NCI-H460 (cell line): ENCODE data around the gene MCM6. TPM values are rescaled to one million over a fixed set of nuclear protein-coding genes. Genes with fewer than 3 reads are reported as not detected.

ENCODE experiments used
- DNase-seq: peaks from one replicate; pipeline ENCODE4 v3.0.0-alpha.2; 2016; ENCODE audit warnings: low read depth; ENCODE audit errors: extremely low read depth
- total RNA-seq: library from RNA; depleted of rRNA; stranded (reverse); fragments of >200 nt; shearing (Covaris generic); gene quantifications from 2 replicates; pipeline ENCODE4 v1.2.3, GENCODE V29; 2014

The MCM6 gene
- total RNA-seq, 1 experiment from 2014 or later = 20.9 TPM

GRCh38 chr2:135870571-135870970 is 5.7 kb downstream of the MCM6 start:
- DNase-seq = no peak

DNA sequence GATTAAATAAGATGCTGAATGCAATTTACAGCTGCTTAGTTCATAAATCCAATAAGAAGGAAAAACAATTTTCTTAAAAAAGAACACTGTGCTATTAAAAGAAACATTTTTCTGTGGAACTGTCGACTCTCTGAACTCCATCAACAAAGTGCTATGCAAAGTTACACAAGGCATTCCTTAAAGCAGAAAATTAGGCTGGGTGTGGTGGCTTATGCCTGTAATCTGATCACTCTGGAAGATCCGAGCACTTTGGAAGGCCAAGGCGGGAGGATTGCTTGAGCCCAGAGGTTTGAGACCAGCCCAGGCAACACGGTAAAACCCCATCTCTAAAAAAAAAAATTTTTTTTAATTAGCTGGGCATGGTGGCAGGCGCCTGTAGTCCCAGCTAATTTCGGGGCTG is 13.0 kb downstream of the MCM6 start:
- no peak for DNase-seq

DNA sequence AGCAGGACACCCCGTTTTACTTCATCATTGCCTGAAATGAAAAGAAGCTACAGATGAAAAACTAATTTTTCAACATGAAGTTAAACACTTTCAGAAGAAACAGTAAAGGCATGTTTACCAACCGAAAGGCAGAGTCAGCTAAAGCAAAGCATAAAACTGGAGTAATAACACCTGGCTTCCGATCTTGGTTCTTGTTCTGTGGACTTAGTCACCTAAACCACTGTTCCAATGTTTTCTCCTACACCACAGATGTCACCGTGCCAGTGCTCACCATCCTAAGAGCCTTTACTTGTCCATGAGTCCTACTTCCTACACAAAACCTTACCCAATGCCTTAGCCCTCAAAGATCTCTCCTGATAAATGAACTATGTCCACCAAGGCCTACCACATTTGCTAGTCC is 13.5 kb downstream of the MCM6 start:
- DNase-seq = no peak

DNA sequence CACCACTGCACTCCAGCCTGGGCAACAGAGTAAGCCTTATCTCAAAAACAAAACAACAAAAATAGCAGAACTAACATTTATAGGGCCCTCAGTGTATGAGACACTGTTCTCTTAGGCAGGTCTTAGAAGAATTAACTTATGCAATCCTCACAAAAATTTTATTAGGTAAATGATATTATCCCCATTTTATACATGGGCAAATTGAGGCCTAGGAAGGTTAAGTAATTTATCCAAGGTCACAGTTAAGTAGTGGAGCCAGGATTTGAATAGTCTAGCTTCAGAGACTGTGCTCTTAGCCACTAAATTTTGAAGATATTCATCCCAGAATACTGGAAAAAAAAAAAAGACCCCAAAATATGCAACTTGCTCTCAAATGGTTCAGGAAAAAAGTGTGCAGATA is 22.8 kb downstream of the MCM6 start:
- DNase-seq = no peak

DNA sequence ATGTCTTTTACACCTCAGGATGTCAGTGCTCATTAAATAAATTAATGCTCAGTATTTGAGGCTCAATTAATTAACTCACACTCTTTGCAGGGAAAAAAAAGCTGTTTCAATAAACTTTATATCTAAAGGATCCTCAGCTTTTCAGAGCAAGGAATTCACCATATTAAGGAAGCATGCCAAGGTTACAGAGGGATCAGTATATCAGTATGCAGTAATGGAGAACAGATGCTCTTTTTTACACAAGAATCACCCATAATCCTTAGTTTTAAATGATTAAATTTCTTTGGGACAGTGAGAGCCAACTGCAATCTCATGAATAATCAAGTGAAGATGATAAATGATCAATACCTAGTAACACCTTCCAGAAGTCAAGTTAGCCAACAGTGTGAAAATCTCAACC is 24.4 kb downstream of the MCM6 start:
- no peak for DNase-seq

DNA sequence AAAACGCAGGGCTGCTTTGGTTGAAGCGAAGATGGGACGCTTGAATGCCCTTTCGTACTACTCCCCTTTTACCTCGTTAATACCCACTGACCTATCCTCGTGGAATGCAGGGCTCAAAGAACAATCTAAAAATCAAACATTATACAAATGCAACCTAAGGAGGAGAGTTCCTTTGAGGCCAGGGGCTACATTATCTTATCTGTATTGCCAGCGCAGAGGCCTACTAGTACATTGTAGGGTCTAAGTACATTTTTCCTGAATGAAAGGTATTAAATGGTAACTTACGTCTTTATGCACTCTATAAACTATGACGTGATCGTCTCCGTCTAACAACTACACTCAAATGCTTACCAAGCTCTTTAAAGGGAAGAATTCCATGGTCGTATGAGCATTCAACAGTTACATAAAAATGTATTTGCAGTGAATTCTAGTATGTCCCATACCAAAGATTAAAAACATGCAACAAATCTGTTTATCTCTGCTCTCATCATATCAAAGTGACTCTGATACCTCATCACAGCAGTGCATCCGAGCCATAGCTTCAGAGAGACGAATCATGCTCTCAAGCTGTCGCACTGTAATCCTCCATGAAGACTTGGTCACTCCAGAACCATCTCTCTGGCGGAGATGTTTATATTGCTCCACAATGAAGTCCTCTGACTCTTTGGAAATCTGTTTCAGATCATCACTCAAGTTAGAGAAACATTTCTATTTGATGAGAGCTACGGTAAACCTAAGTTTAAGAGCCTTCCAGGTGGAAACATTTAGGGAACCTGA is 25.2 kb downstream of the MCM6 start:
- no peak for DNase-seq

- DNase-seq = no peak
Measured at GRCh38 chr2:135849087-135849486, 27.2 kb downstream of the MCM6 start.

GRCh38 chr2:135845997-135846396 is 30.2 kb downstream of the MCM6 start:
- no peak for DNase-seq

DNA sequence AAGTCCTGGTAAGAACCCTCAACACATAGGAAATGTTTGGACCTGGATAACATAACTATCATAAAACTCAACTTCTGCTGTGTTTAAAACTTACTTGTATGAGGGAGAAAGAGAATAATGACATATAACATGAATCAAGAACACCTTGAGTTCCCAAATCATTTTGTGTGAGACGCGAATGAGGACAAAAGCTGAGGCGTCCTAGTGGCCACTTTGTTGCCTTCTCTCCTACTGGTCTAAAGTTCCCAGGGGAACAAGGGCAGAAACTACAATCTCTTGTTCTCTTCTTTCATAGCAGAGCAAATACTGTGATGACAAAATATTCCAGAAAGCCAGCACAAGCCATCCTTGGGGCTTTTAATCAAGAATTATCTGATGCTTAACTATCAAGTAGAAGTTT is 31.0 kb downstream of the MCM6 start:
- DNase-seq = no peak

DNA sequence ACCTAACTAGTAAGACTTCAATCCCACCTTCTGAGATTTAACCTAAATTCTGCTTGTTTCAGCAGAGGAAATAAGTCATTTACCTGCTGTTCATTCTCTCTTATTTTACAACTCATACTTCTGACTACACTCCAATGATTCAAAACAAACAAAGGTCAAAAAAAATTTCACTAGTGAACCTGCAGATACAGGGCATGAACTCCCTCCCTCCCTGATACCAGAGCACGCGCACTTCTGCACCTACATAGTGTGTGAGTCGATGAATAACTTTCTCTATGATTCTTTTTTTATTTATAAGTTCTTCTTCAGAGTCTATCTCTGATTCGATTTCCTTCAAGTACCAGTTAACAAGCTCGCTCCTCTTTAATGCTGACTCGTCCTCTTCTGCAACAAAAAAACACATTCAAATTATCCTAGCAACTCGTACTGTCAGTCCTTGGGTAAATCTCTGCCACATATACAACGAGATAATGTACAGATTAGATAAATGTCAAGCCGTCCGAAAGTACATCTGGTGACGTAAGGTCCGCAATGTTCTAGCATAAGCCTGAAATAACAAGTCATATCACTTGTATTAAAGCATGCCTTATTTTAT is 31.8 kb downstream of the MCM6 start:
- no peak for DNase-seq

GRCh38 chr2:135843671-135844070 is 32.6 kb downstream of the MCM6 start:
- no peak for DNase-seq

GRCh38 chr2:135840601-135841000 is 35.6 kb downstream of the MCM6 start:
- DNase-seq = no peak

DNA sequence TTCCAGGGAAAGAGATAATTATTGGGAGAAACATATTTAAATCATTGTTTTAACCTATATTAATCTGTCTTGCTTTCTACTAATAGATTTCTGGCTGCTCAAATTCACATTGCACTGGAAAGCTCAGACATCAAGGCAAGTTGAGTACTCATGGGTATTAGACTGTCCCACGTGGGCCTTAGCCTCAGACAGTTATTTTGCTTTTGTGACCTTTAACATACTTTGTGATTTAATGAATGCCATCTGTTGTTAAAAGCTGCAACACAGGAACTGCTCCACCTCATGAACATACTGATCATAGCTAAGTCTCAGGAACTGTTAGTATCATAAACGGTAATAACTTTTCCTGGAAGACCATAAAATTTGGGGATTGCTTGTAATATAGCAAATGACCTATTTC is 36.5 kb downstream of the MCM6 start:
- DNase-seq = no peak

- no peak for DNase-seq
Measured at GRCh38 chr2:135838502-135838901, 37.7 kb downstream of the MCM6 start.

GRCh38 chr2:135836596-135837270 is 39.5 kb downstream of the MCM6 start, which contains the start of gene LCT:
Gene LCT (minus strand): TSS chr2:135837184. CDS start chr2:135837169, 15 bp downstream.
- DNase-seq = no peak

DNA sequence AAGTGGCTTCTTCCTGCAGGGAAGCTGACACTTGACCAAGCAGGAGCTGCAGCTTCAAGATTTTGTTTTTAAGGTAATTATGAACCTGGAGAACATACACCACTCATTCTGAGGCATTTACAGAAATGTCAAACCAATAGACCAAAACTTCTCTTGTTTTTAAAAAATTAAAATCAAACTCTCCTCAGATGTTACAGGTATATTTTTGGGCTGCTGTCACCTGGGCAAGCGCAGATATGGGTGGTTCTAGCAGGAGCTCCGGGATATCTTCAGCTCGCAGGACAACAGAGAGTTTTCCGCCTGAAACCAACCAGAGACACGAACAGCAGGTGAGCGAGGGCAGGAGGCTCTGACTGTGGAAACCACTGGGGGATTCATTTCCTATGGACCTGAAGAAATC is 43.4 kb downstream of the MCM6 start:
- no peak for DNase-seq

- DNase-seq = no peak
Measured at GRCh38 chr2:135831180-135831812, 44.9 kb downstream of the MCM6 start.

GRCh38 chr2:135829378-135830135 is 46.7 kb downstream of the MCM6 start:
- no peak for DNase-seq

DNA sequence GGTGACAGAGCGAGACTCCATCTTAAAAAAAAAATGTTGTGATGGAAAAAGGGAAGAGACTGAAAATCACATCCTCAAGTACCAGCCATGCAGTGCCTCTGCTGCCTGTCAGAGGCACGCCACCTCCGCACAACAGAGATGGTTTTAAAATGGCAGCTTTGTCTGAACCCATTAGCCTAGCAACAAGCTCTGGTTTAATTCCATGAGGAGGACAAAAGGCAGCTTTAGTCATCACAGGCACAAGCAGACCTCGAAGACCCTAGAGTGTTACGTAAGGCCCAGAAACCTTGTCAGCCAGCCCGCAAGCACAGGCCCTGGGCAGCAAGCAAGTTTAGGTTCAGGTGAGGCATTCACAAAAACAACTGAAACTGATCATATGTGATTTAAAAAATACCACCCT is 49.7 kb downstream of the MCM6 start:
- no peak for DNase-seq

DNA sequence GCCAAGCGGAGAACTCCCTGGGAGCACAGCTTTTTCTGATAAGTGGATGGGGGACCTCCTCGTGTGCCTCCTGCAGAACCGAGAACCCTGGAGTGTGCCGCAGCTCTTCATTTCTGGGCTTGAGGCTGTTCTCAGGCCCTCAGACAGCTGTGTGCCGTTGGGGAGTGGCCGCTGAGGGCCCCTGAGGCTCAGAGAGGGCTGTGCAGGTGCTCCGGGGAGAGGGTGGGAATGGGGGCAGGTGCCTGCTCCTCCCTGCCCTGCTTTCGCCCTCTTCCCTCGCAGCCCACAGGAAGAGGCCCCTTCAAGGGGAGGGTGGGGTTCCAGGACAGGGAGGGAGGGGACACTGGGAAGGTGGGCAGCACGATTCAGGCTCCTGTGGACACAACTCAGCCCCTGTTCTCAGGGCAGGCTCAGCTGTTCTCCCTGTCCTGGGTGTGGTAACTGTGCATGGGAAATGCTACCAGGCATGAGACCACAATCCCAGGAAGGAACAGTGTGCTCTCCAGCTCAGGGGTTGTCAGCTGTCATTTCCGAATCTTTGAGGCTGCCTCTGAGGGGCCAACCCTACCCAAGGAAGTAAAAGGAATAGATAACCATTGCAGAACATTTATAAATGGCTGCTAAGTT is 50.6 kb downstream of the MCM6 start:
- DNase-seq = no peak
